Neural cell (in vitro differentiated cells): ENCODE data around the gene ATP5PO.

Experiments used
- EZH2 ChIP-seq: fragments of 200-600, 300-800 bp; shearing (Covaris generic), sonication (generic); IDR thresholded peaks from 2 replicates; pipeline ENCODE4 v1.6.1; 2014; ENCODE audit warnings: antibody characterized with exemption, low read length, borderline replicate concordance, mild to moderate bottlenecking; ENCODE audit not compliant: insufficient read depth, poor library complexity, severe bottlenecking
- MXI1 ChIP-seq: fragments of 450-650 bp; conservative IDR thresholded peaks from 2 replicates; pipeline ENCODE4 v1.6.1; 2014; ENCODE audit warnings: antibody characterized with exemption, mild to moderate bottlenecking; ENCODE audit not compliant: poor library complexity, severe bottlenecking
- POLR2AphosphoS5 ChIP-seq: IDR thresholded peaks from 2 replicates; pipeline ENCODE4 v1.6.1; 2012
- RAD21 ChIP-seq: fragments of 450-650 bp; conservative IDR thresholded peaks from 2 replicates; pipeline ENCODE4 v1.6.1; 2014; ENCODE audit warnings: antibody characterized with exemption, mild to moderate bottlenecking, moderate library complexity
- SMC3 ChIP-seq: fragments of 450-650 bp; conservative IDR thresholded peaks from 2 replicates; pipeline ENCODE4 v1.6.1; 2014; ENCODE audit warnings: antibody characterized with exemption, mild to moderate bottlenecking, moderate library complexity; ENCODE audit not compliant: poor library complexity
- TAF1 ChIP-seq: IDR thresholded peaks from 2 replicates; pipeline ENCODE4 v1.6.1; 2012; ENCODE audit warnings: low read depth
- TF ChIP-seq, protein P1 (sequence below): IDR thresholded peaks from 2 replicates; pipeline ENCODE4 v1.6.1; 2012; ENCODE audit warnings: borderline replicate concordance
- TF ChIP-seq, protein P2 (sequence below): fragments of 450-650 bp; IDR thresholded peaks from 2 replicates; pipeline ENCODE4 v1.5.1; 2014; ENCODE audit warnings: antibody characterized with exemption, mild to moderate bottlenecking, moderate library complexity; ENCODE audit not compliant: poor library complexity, severe bottlenecking

- no peak for TF ChIP-seq RAD21
- TF ChIP-seq, protein P1, sequence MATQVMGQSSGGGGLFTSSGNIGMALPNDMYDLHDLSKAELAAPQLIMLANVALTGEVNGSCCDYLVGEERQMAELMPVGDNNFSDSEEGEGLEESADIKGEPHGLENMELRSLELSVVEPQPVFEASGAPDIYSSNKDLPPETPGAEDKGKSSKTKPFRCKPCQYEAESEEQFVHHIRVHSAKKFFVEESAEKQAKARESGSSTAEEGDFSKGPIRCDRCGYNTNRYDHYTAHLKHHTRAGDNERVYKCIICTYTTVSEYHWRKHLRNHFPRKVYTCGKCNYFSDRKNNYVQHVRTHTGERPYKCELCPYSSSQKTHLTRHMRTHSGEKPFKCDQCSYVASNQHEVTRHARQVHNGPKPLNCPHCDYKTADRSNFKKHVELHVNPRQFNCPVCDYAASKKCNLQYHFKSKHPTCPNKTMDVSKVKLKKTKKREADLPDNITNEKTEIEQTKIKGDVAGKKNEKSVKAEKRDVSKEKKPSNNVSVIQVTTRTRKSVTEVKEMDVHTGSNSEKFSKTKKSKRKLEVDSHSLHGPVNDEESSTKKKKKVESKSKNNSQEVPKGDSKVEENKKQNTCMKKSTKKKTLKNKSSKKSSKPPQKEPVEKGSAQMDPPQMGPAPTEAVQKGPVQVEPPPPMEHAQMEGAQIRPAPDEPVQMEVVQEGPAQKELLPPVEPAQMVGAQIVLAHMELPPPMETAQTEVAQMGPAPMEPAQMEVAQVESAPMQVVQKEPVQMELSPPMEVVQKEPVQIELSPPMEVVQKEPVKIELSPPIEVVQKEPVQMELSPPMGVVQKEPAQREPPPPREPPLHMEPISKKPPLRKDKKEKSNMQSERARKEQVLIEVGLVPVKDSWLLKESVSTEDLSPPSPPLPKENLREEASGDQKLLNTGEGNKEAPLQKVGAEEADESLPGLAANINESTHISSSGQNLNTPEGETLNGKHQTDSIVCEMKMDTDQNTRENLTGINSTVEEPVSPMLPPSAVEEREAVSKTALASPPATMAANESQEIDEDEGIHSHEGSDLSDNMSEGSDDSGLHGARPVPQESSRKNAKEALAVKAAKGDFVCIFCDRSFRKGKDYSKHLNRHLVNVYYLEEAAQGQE = no peak
- no peak for TF ChIP-seq EZH2
- TF ChIP-seq TAF1 = no peak
- TF ChIP-seq, protein P2, sequence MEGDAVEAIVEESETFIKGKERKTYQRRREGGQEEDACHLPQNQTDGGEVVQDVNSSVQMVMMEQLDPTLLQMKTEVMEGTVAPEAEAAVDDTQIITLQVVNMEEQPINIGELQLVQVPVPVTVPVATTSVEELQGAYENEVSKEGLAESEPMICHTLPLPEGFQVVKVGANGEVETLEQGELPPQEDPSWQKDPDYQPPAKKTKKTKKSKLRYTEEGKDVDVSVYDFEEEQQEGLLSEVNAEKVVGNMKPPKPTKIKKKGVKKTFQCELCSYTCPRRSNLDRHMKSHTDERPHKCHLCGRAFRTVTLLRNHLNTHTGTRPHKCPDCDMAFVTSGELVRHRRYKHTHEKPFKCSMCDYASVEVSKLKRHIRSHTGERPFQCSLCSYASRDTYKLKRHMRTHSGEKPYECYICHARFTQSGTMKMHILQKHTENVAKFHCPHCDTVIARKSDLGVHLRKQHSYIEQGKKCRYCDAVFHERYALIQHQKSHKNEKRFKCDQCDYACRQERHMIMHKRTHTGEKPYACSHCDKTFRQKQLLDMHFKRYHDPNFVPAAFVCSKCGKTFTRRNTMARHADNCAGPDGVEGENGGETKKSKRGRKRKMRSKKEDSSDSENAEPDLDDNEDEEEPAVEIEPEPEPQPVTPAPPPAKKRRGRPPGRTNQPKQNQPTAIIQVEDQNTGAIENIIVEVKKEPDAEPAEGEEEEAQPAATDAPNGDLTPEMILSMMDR = no peak
- no peak for TF ChIP-seq POLR2AphosphoS5
- TF ChIP-seq MXI1 = no peak
- TF ChIP-seq SMC3 = no peak
Observed at GRCh38 chr21:33883118-33883517, 32.5 kb downstream of the ATP5PO start.
